IMR-90 (cell line): Measurements from ENCODE around the gene ZNF385C. TPM values are rescaled to one million over a fixed set of nuclear protein-coding genes. Genes with fewer than 3 reads are reported as not detected.

Source experiments
- ATAC-seq: fragments of 200-7000 bp; cut with Tn5 transposase; 2 replicates; pipeline ENCODE4 v1.9.1; 2020; ENCODE audit warnings: low read depth, mild to moderate bottlenecking, moderate library complexity
- BruUV-seq: library from RNA; stranded (reverse); fragments of 400-500 nt; replicated peaks from 2 replicates; lab custom pipeline; 2021; lab: Mats Ljungman, UMichigan
- CTCF ChIA-PET: fragments of 300-600 bp; formaldehyde crosslinking; extraction: SDS; loops from one replicate; lab custom pipeline; 2021; ENCODE audit warnings: antibody characterized with exemption; lab: Yijun Ruan, JAX
- POLR2A ChIA-PET: fragments of 300-600 bp; sonication (Branson Sonifier 250); formaldehyde crosslinking; loops from one replicate; lab custom pipeline; 2022; ENCODE audit warnings: antibody characterized with exemption; ENCODE audit not compliant: unreplicated experiment; lab: Charles Lee
- DNase-seq: peaks from one replicate; pipeline ENCODE4 v3.0.0; 2013
- H2AFZ ChIP-seq: replicated peaks from 2 replicates; pipeline ENCODE3; 2013; ENCODE audit warnings: low read length, mild to moderate bottlenecking; ENCODE audit not compliant: poor library complexity
- H2AK5ac ChIP-seq: 2 replicates; pipeline ENCODE4 v1.6.1; 2013; ENCODE audit warnings: low read depth, low read length, inconsistent platforms
- H2AK9ac ChIP-seq: replicated peaks from 2 replicates; pipeline ENCODE3; 2013; ENCODE audit warnings: mild to moderate bottlenecking, low read depth, low read length, moderate library complexity; ENCODE audit not compliant: poor library complexity
- H2BK120ac ChIP-seq: 2 replicates; pipeline ENCODE4 v1.6.1; 2013; ENCODE audit warnings: low read depth, low read length, inconsistent platforms
- H2BK15ac ChIP-seq: 3 replicates; pipeline ENCODE4 v1.6.1; 2013; ENCODE audit warnings: low read depth, low read length, inconsistent platforms
- H2BK20ac ChIP-seq: 2 replicates; pipeline ENCODE4 v1.6.1; 2013; ENCODE audit warnings: low read depth, mild to moderate bottlenecking, inconsistent platforms, low read length, moderate library complexity
- H2BK5ac ChIP-seq: 2 replicates; pipeline ENCODE4 v1.6.1; 2013; ENCODE audit warnings: mild to moderate bottlenecking, low read depth, low read length, inconsistent platforms; ENCODE audit not compliant: poor library complexity, severe bottlenecking
- H3K14ac ChIP-seq: replicated peaks from 2 replicates; pipeline ENCODE4 v1.6.1; 2013; ENCODE audit warnings: low read depth, low read length, inconsistent platforms
- H3K18ac ChIP-seq: 2 replicates; pipeline ENCODE4 v1.6.1; 2013; ENCODE audit warnings: low read depth, low read length, control low read depth
- H3K23ac ChIP-seq: 2 replicates; pipeline ENCODE4 v1.6.1; 2013; ENCODE audit warnings: low read depth, low read length, inconsistent platforms
- H3K27ac ChIP-seq: 2 replicates; pipeline ENCODE4 v1.5.1; 2013; ENCODE audit warnings: mild to moderate bottlenecking, control low read depth, low read length; ENCODE audit not compliant: insufficient read depth
- H3K27me3 ChIP-seq: 2 replicates; pipeline ENCODE4 v1.6.1; 2013; ENCODE audit warnings: low read length; ENCODE audit not compliant: control insufficient read depth, insufficient read depth
- H3K36me3 ChIP-seq: 2 replicates; pipeline ENCODE4 v1.6.1; 2013; ENCODE audit warnings: low read length, mixed read lengths; ENCODE audit not compliant: control insufficient read depth, insufficient read depth
- H3K4ac ChIP-seq: 2 replicates; pipeline ENCODE4 v1.6.1; 2013; ENCODE audit warnings: low read depth, low read length, inconsistent platforms
- H3K4me1 ChIP-seq: 2 replicates; pipeline ENCODE4 v1.6.1; 2013; ENCODE audit warnings: low read length, mixed read lengths; ENCODE audit not compliant: control insufficient read depth, insufficient read depth
- H3K4me2 ChIP-seq: 2 replicates; pipeline ENCODE4 v1.6.1; 2013; ENCODE audit warnings: low read depth, mild to moderate bottlenecking, control low read depth, low read length, moderate library complexity
- H3K4me3 ChIP-seq: 2 replicates; pipeline ENCODE4 v1.5.1; 2013; ENCODE audit warnings: low read depth, mild to moderate bottlenecking, control low read depth, low read length, moderate library complexity; ENCODE audit not compliant: insufficient read depth
- H3K56ac ChIP-seq: 2 replicates; pipeline ENCODE4 v1.6.1; 2013; ENCODE audit warnings: low read length, inconsistent platforms; ENCODE audit not compliant: insufficient read depth; ENCODE audit errors: extremely low read depth
- H3K79me1 ChIP-seq, 2 experiments: 2 replicates each; pipeline ENCODE4 v1.6.1; 2013; ENCODE audit warnings: low read length in 2 of 2, inconsistent platforms in 1 of 2, low read depth in 1 of 2
- H3K9ac ChIP-seq: 2 replicates; pipeline ENCODE4 v1.6.1; 2013; ENCODE audit warnings: low read depth, low read length, control low read depth
- H3K9me1 ChIP-seq: 2 replicates; pipeline ENCODE4 v1.6.1; 2013; ENCODE audit warnings: low read length, inconsistent platforms; ENCODE audit not compliant: insufficient read depth
- H3K9me3 ChIP-seq: 2 replicates; pipeline ENCODE4 v1.6.1; 2013; ENCODE audit warnings: low read length; ENCODE audit not compliant: control insufficient read depth, insufficient read depth
- H4K20me1 ChIP-seq: 2 replicates; pipeline ENCODE4 v1.6.1; 2013; ENCODE audit warnings: low read length, inconsistent platforms; ENCODE audit not compliant: insufficient read depth
- H4K5ac ChIP-seq: 2 replicates; pipeline ENCODE4 v1.6.1; 2013; ENCODE audit warnings: mild to moderate bottlenecking, low read depth, low read length, control low read depth
- H4K8ac ChIP-seq, 2 experiments: 2 replicates each; pipeline ENCODE4 v1.6.1; 2013; ENCODE audit warnings: low read depth in 2 of 2, low read length in 2 of 2, control low read depth in 1 of 2, inconsistent platforms in 1 of 2
- H4K91ac ChIP-seq: 2 replicates; pipeline ENCODE4 v1.6.1; 2013; ENCODE audit warnings: low read depth, low read length, inconsistent platforms; ENCODE audit not compliant: insufficient read depth
- BHLHE40 ChIP-seq: fragments of 150-350 bp; IDR thresholded peaks from 2 replicates; pipeline ENCODE4 v1.6.1; 2016; ENCODE audit warnings: mild to moderate bottlenecking, low read depth, low read length
- CEBPB ChIP-seq: IDR thresholded peaks from 2 replicates; pipeline ENCODE4 v1.6.1; 2012; ENCODE audit warnings: low read depth, low read length, improper control_type of control experiment
- FOS ChIP-seq: fragments of 150-350 bp; IDR thresholded peaks from 2 replicates; pipeline ENCODE4 v1.6.1; 2016; ENCODE audit warnings: low read depth, low read length
- MXI1 ChIP-seq: IDR thresholded peaks from 2 replicates; pipeline ENCODE4 v1.6.1; 2012; ENCODE audit warnings: low read depth, mild to moderate bottlenecking, low read length, moderate library complexity, borderline replicate concordance
- POLR2A ChIP-seq: IDR thresholded peaks from 2 replicates; pipeline ENCODE4 v1.6.1; 2012; ENCODE audit warnings: mild to moderate bottlenecking, low read depth, low read length
- SMC3 ChIP-seq: fragments of 150-350 bp; IDR thresholded peaks from 2 replicates; pipeline ENCODE4 v1.6.1; 2016; ENCODE audit warnings: low read depth, mild to moderate bottlenecking, antibody characterized with exemption, low read length, moderate library complexity
- WGBS, 2 experiments: methylation state at CpG; one replicate each; pipeline versions ENCODE4 v1.1.5 to v1.1.7; 2013; ENCODE audit warnings: missing lambda C conversion rate in 2 of 2; ENCODE audit not compliant: insufficient read length in 1 of 2; ENCODE audit errors: extremely low coverage in 2 of 2; 5-methylcytosine and 5-hydroxymethylcytosine counted together
- dilution Hi-C: fragments of 300-500 bp; cut with HindIII; formaldehyde crosslinking; loops from one replicate; pipeline ENCODE4 v1.14.3; 2018; ENCODE audit warnings: low sequenced_read_pairs; ENCODE audit not compliant: unreplicated experiment
- in situ Hi-C: fragments of 300-500 bp; cut with MboI; formaldehyde crosslinking; loops from 3 replicates; pipeline ENCODE4 v1.14.3; 2019; ENCODE audit warnings: low sequenced_read_pairs, inconsistent platforms, mixed read lengths
- intact Hi-C: fragments of 100-400 bp; cut with micrococcal nuclease; formaldehyde crosslinking; loops from 2 replicates; pipeline ENCODE4 v1.10.0; 2022
- polyA plus RNA-seq, 3 experiments: library from polyadenylated mRNA; depleted of rRNA; stranded (reverse); fragments of >200 nt; gene quantifications; 2 replicates each; pipeline ENCODE4 v1.2.3, GENCODE V29; 2012; ENCODE audit warnings: low replicate concordance in 1 of 3
- total RNA-seq: library from RNA; depleted of rRNA; stranded (reverse); fragments of >200 nt; gene quantifications from 2 replicates; pipeline ENCODE4 v1.2.3, GENCODE V29; 2012

Gene ZNF385C
- total and polyA plus RNA-seq, 2 of the 4 experiments (the other 2 are of a cell fraction), result not detected

GRCh38 chr17:42126836-42127235 is 28.6 kb upstream of the ZNF385C start:
- no peak overlapping the region for H2BK15ac ChIP-seq
- no peaks in the 10 kb centered on the region for H3K27me3 ChIP-seq
- no peak overlapping the region for H2BK5ac ChIP-seq
- peaks cover 19% of the 10 kb centered on the region for H3K9me1 ChIP-seq
- H2AK5ac ChIP-seq, result no peak overlapping the region
- no peak for TF ChIP-seq MXI1
- TF ChIP-seq POLR2A, result no peak
- TF ChIP-seq BHLHE40, result no peak
- no peak for TF ChIP-seq CEBPB
- TF ChIP-seq FOS, result no peak
- no peak for TF ChIP-seq SMC3
- H3K4me1 ChIP-seq, result peaks cover 4% of the 10 kb centered on the region
- H2BK20ac ChIP-seq, result no peak overlapping the region
- in situ Hi-C loops, result no loop called here
- H3K14ac ChIP-seq, result no peak overlapping the region
- no peak overlapping the region for H2AK9ac ChIP-seq
- H4K20me1 ChIP-seq, result peaks cover 22% of the 10 kb centered on the region
- no peak overlapping the region for H3K4me3 ChIP-seq
- no peak overlapping the region for H3K27ac ChIP-seq
- H3K9me3 ChIP-seq, result no peaks in the 10 kb centered on the region
- no peak overlapping the region for H3K4ac ChIP-seq
- H3K4me2 ChIP-seq, result no peak overlapping the region
- no TSS peak for BruUV-seq
- H4K91ac ChIP-seq, result no peak overlapping the region
- no peak overlapping the region for H4K5ac ChIP-seq
- no peak overlapping the region for H4K8ac ChIP-seq
- H3K79me1 ChIP-seq, result peaks cover 30 to 38% of the 10 kb centered on the region in 2 experiments
- H3K56ac ChIP-seq, result no peak overlapping the region
- peaks cover 57% of the 10 kb centered on the region for H3K36me3 ChIP-seq
- CTCF ChIA-PET, result no interaction called here
- H3K23ac ChIP-seq, result no peak overlapping the region
- H3K18ac ChIP-seq, result no peak overlapping the region
- no peak overlapping the region for H3K9ac ChIP-seq
- intact Hi-C loops, result no loop called here
- no peak overlapping the region for H2AFZ ChIP-seq
- no peak overlapping the region for H2BK120ac ChIP-seq
- dilution Hi-C loops, result no loop called here
- POLR2A ChIA-PET, result no interaction called here
- WGBS, 2 experiments, result 100% methylated on average over 1 of the region's 3 CpGs; no CpG with 5 or more reads in 1 of the 2 experiments
- DNase-seq (no peak), ATAC-seq (no peak)
